ENCODE measurements around the gene KRTAP10-11. TPM values are rescaled to one million over a fixed set of nuclear protein-coding genes. Genes with fewer than 3 reads are reported as not detected.
"Not testable (repeated sequence)": the region's sequence is repeated elsewhere in the genome, so short reads cannot be mapped to it uniquely, and the experiment has no call there.

KRTAP10-11 gene
- total RNA-seq, 1 donor from 2014 or later, result not detected

DNA sequence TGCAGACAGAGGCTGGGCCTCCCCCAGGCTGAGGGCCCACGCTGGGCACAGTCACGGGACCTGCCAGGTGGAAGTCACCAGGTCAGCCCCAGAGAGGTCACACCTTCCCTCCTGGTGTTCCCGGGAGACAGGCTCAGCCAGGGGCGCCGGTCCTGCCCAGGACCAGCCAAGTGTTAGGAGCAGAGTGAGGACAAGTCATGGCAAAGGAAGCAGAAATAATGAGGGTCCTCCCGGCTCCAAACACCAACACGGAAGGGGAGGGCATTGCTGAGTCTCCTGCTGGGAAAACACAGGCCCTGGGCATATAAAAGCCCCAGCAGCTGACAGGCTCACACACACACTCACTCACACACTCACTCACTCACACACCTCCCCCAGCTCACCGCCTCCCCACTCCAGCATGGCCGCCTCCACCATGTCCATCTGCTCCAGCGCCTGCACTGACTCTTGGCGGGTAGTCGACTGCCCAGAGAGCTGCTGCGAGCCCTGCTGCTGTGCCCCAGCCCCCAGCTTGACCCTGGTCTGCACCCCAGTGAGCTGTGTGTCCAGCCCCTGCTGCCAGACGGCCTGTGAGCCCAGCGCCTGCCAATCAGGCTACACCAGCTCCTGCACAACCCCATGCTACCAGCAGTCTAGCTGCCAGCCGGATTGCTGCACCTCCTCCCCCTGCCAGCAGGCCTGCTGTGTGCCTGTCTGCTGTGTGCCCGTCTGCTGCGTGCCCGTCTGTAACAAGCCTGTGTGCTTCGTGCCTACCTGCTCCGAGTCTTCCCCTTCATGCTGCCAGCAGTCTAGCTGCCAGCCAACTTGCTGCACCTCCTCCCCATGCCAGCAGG is 9.0 kb upstream of the KRTAP10-11 start, which contains the start of gene KRTAP10-10:
KRTAP10-10 (plus strand) TSS at position 339 of the 833 bp plus-strand sequence; CDS start at position 401, 62 bp downstream.
- Histone ChIP-seq H3K27ac (no peak within 1 kb of the TSS), H3K9me3 (ENCODE audit: low read depth) (peaks cover 5% of the 10 kb centered on the region), H3K27me3 (no peaks in the 10 kb centered on the region), H3K36me3 (no peaks in the 10 kb centered on the region), H2AFZ (replicated peaks) (no peak within 1 kb of the TSS), H3K4me1 (peaks cover 7% of the 10 kb centered on the region), H3K4me3 (no peak within 1 kb of the TSS), H3F3A (ENCODE audit: low read depth) (no peaks in the 10 kb centered on the region), H3K4me2 (no peak within 1 kb of the TSS), H3K9ac (no peak within 1 kb of the TSS), H3K79me2 (ENCODE audit: low read depth) (no peaks in the 10 kb centered on the region), H4K20me1 (ENCODE audit: low read depth) (no peaks in the 10 kb centered on the region)
- Mint-ChIP-seq H3K4me3 (no peak within 1 kb of the TSS), H3K36me3 (no peaks in the 10 kb centered on the region), H3K4me1 (peaks cover 11% of the 10 kb centered on the region), H3K27ac (peak within 1 kb of the TSS; percentile 51), H3K27me3 (ENCODE audit: insufficient read depth, low read depth) (peaks cover 14% of the 10 kb centered on the region), H3K9me3 (peaks cover 14% of the 10 kb centered on the region)
- TF ChIP-seq, protein P1, sequence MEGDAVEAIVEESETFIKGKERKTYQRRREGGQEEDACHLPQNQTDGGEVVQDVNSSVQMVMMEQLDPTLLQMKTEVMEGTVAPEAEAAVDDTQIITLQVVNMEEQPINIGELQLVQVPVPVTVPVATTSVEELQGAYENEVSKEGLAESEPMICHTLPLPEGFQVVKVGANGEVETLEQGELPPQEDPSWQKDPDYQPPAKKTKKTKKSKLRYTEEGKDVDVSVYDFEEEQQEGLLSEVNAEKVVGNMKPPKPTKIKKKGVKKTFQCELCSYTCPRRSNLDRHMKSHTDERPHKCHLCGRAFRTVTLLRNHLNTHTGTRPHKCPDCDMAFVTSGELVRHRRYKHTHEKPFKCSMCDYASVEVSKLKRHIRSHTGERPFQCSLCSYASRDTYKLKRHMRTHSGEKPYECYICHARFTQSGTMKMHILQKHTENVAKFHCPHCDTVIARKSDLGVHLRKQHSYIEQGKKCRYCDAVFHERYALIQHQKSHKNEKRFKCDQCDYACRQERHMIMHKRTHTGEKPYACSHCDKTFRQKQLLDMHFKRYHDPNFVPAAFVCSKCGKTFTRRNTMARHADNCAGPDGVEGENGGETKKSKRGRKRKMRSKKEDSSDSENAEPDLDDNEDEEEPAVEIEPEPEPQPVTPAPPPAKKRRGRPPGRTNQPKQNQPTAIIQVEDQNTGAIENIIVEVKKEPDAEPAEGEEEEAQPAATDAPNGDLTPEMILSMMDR (IDR thresholded peaks at IDR 0.05), result no peak
- TF ChIP-seq EZH2phosphoT487 (IDR thresholded peaks at IDR 0.05) (no peak), EZH2 (IDR thresholded peaks at IDR 0.05) (no peak)
- DNase-seq (ENCODE audit: low spot score), result no peak

DNA sequence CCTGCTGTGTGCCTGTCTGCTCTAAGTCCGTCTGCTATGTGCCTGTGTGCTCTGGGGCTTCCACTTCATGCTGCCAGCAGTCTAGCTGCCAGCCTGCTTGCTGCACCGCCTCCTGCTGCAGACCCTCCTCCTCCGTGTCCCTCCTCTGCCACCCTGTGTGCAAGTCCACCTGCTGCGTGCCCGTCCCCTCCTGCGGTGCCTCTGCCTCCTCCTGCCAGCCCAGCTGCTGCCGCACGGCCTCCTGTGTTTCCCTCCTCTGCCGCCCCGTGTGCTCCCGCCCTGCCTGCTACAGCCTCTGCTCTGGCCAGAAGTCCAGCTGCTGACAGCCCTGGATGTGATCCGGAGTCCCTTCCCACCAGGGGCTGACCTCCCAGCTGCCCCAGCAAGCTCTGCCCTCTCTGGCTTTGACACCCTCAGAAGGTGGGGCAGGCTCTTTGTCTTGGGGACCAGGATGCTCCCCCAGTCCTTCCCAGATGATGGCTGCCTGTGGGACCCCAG is 8.3 kb upstream of the KRTAP10-11 start:
- not testable (repeated sequence) for H2AFZ ChIP-seq (replicated peaks); H3K9ac ChIP-seq; H3K9me3 ChIP-seq (ENCODE audit: low read depth); H3K36me3 Mint-ChIP-seq; H3K27me3 ChIP-seq; H3K4me3 ChIP-seq; H3K4me1 ChIP-seq; H3K4me2 ChIP-seq; H3K79me2 ChIP-seq (ENCODE audit: low read depth); H4K20me1 ChIP-seq (ENCODE audit: low read depth); H3K27ac ChIP-seq; H3K36me3 ChIP-seq; DNase-seq (ENCODE audit: low spot score); H3F3A ChIP-seq (ENCODE audit: low read depth); H3K4me3 Mint-ChIP-seq
- peaks cover 13% of the 10 kb centered on the region for H3K9me3 Mint-ChIP-seq
- peaks cover 14% of the 10 kb centered on the region for H3K27me3 Mint-ChIP-seq (ENCODE audit: insufficient read depth, low read depth)
- peaks cover 11% of the 10 kb centered on the region for H3K4me1 Mint-ChIP-seq
- H3K27ac Mint-ChIP-seq, result peak overlapping the region; percentile 25

DNA sequence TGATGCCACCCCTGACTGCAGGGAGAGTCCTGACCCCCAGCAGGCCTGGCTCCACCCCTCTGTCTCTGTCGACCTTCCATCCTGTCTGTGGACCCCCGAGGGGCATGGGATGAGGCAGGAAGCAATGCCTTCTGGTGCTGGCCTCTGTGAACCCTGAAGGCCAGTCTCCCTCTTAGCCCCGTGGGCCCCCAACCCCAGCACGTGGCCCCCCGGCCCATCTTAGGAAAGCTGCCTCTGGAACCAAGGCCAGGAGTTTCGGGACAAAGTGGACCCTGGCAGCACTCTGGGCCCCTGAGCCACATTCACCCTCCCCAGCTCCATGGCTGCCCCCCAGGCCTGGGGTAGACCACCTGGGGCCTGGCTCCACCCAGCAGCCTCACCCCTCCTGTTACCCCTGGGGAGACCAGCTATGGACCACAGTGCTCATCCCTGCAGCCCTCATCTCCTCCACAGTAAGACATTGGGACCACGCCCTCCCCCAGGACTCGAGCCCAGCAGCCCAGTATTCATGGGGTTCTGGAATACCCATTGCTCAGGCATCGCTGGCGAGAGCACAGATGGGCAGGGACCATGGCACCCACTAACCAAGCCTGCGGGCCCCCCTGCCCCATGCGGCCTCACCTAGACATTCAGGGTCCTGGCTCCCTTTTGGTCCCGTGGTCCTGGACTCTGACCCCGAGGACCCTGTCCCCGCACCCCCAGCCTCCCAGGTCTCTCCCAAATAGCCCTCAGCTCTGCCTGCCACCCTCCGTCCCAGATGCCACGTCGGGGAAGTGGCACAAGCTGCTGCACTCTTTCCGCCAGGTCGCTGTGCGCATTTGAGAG is 7.5 kb upstream of the KRTAP10-11 start:
- H3K79me2 ChIP-seq (ENCODE audit: low read depth); H4K20me1 ChIP-seq (ENCODE audit: low read depth); H2AFZ ChIP-seq (replicated peaks); H3K4me3 Mint-ChIP-seq; DNase-seq (ENCODE audit: low spot score); H3K4me3 ChIP-seq; H3K27me3 ChIP-seq; H3K27ac ChIP-seq; H3K9ac ChIP-seq; H3K27ac Mint-ChIP-seq; H3F3A ChIP-seq (ENCODE audit: low read depth); H3K9me3 ChIP-seq (ENCODE audit: low read depth); H3K4me1 ChIP-seq; H3K4me2 ChIP-seq; H3K36me3 Mint-ChIP-seq; H3K36me3 ChIP-seq: not testable (repeated sequence)
- Mint-ChIP-seq H3K27me3 (ENCODE audit: insufficient read depth, low read depth) (peaks cover 14% of the 10 kb centered on the region), H3K4me1 (peaks cover 13% of the 10 kb centered on the region), H3K9me3 (peaks cover 13% of the 10 kb centered on the region)

DNA sequence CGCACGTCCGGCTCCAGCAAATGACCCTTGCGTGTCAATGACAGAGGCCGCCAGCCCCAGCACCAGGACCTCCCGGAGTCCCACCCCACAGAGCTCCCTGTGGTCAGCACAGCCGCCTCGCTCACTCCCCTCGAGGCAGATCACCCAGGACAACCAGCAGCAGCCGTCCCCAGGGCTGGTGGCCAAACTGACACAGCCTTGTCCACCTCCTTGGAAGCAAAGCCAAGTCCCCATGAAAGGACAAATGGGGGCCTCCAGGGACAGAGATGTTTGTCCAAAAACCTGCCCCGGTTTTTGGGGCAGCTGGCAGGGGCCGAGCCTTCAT is 6.9 kb upstream of the KRTAP10-11 start:
- Mint-ChIP-seq H3K27ac (no peak overlapping the region), H3K9me3 (peaks cover 19% of the 10 kb centered on the region), H3K27me3 (ENCODE audit: insufficient read depth, low read depth) (peaks cover 14% of the 10 kb centered on the region), H3K36me3 (no peaks in the 10 kb centered on the region), H3K4me3 (no peak overlapping the region), H3K4me1 (peaks cover 16% of the 10 kb centered on the region)
- no peak overlapping the region for H3K27ac ChIP-seq
- H3K9me3 ChIP-seq (ENCODE audit: low read depth), result peaks cover under 1% of the 10 kb centered on the region
- no peak for DNase-seq (ENCODE audit: low spot score)
- H3K4me1 ChIP-seq, result peaks cover 11% of the 10 kb centered on the region
- peaks cover 8% of the 10 kb centered on the region for H3F3A ChIP-seq (ENCODE audit: low read depth)
- H4K20me1 ChIP-seq (ENCODE audit: low read depth), result no peaks in the 10 kb centered on the region
- no peaks in the 10 kb centered on the region for H3K36me3 ChIP-seq
- no peak overlapping the region for H3K4me3 ChIP-seq
- H3K9ac ChIP-seq, result no peak overlapping the region
- TF ChIP-seq, protein P1 (IDR thresholded peaks at IDR 0.05), result no peak
- TF ChIP-seq EZH2 (IDR thresholded peaks at IDR 0.05) (no peak), EZH2phosphoT487 (IDR thresholded peaks at IDR 0.05) (no peak)
- no peaks in the 10 kb centered on the region for H3K79me2 ChIP-seq (ENCODE audit: low read depth)
- H3K27me3 ChIP-seq, result no peaks in the 10 kb centered on the region
- no peak overlapping the region for H3K4me2 ChIP-seq
- H2AFZ ChIP-seq (replicated peaks), result no peak overlapping the region
